SKM-1 (cell line): Measurements from ENCODE around the gene DCAF8.

Experiments
- DNase-seq: peaks from one replicate; lab custom pipeline; 2025; ENCODE audit not compliant: unreplicated experiment; lab: John Stamatoyannopoulos, UW

DCAF8 gene

GRCh38 chr1:160171354-160171753 is 91.0 kb downstream of the DCAF8 start:
- DNase-seq = no peak

DNA sequence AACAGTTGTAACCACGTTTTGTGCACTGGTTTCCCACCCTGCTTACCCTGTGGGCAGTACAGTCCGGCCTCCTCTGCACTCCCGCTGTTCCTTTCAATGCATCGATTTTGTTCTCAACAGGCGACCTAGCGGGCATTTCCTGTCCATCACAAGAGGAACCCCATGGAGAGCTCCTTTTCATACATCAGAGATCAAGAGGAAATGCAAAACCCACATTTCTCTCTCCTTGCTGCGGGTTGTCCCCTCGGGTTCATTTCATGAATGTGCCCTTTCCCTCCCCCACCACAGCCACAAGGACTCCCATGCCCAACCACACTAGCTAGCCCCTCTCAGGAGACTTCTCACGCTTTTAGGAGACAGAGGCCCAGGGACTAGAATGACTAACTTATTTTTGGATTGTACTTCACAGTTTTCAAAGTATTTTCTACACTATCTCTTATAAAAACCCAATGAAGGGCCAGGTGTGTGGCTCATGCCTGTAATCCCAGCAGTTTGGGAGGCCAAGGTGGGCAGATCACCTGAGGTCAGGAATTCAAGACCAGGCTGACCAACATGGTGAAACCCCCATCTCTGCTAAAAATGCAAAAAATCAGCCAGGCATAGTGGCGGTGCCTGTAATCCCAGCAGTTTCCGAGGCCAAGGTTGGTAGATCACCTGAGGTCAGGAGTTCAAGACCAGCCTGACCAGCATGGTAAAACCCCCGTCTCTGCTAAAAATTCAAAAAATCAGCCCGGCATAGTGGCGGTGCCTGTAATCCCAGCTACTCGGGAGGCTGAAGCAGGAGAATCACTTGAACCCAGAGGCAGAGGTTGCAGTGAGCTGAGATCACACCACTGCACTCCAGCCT is 92.6 kb downstream of the DCAF8 start:
- no peak for DNase-seq

DNA sequence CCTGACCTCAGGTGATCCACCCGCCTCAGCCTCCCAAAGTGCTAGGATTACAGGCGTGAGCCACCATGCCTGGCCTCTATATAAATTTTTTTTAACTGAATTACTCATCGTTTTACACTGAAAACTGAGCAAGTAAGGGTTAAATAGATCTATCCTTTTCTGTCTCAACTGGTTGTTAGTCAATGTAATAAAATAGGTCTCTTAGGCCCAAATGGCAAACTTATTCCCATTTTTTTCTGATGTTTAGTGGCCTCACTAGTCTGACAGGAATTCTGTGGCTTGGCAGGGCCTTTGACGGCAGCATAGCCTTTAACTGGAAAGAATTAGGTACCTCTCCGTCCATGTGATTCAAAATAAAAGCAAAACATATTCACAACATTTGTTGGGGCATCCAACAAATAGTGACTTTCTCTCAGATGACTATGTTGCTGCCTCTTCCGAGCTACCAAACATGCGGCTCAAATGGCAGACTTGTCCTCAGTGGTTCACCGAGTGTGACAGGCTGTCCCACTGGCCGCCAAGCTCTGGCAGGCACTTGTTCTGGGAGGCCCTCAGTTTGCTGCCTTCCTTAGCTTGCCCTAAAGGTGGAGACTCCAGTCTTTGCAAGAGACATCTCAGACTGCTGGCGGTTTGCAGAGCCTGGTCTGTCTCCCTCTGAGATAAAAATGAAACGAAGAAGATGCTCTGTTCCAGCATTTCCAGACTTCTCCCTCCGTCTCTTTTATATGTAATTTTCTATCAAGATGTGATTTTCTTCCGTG is 93.6 kb downstream of the DCAF8 start:
- DNase-seq = no peak

DNA sequence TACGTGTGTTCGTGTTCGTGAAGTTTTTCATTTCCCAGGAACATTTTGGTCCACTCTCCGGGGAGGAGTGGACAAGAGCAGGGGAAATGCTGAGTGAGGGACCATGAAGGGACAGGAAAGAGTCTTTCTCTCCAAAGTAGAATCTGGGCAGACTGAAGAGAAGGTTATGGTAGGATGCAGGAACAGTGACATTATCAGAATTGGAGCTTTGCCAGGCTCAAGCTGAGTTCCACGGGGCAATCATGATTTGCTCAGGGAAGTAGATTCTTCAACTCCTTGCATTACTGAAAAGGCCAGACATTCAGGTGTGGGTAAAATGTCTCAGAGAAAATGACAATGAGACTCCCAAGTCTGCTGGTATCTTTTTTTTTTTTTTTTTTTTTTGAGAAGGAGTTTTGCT is 94.3 kb downstream of the DCAF8 start:
- no peak for DNase-seq

DNA sequence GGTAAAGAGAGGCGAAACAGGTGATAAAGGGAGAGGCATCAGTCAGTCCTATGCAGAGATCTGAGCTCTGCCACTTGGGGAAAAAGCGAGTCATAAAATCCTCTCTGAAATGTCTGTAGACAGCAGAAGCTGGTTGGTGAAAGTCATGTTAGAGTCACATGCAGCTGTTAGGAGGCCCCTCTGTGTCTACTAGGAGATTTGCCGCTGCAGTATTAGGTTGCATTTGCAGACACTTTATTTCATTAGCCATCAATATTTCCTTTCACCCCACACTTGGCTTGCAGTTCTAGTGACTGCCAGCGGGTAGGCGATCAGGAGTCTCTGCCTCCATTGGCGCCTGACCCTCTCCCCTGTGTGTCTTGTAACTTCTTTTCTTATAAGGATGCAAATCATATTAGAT is 94.8 kb downstream of the DCAF8 start:
- DNase-seq = no peak

DNA sequence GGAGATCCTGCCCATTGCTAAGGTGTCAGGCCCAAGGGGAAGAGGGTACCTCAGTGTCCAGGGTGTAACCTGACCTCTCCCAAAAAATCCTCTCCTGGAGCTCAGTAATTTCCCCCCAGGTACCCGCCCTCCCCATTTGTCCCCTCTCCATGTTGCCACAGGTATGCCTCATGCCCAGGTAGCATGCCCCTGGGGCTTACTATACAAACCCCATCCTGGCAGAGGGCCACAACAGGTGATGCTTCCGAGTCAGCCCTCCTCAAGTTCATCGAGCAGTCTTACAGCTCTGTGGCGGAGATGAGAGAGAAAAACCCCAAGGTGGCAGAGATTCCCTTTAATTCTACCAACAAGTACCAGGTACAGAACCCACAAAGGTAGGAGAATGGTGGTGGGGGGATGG is 95.3 kb downstream of the DCAF8 start:
- no peak for DNase-seq

DNA sequence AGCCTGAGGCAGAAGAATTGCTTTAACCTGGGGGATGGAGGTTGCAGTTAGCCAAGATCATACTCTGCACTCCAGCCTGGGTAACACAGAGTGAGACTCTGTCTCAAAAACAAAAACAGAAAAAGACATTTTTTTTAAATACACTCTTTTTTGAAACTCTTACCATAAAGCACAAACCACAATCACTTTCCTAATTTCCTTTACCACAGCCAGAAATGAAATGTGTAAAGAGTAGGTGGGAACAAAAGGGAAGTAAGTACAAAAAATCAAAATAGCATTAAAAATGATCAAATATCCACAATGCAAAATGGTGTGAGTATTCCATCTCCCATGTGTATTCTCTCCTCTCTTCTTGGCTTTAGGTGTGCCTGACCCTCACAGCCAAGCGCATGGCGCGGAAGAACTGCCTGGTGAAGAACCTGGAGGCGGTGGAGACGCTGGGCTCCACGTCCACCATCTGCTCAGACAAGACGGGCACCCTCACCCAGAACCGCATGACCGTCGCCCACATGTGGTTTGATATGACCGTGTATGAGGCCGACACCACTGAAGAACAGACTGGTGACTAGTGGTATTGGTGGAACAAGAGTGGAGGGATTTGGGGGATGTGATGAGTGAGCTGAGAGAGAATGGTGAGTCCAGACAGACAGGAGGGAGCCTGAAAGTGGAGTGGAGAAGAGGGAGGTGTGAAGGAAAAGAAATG is 96.0 kb downstream of the DCAF8 start:
- no peak for DNase-seq
